ENCODE results near the gene GIMAP5.

DNA sequence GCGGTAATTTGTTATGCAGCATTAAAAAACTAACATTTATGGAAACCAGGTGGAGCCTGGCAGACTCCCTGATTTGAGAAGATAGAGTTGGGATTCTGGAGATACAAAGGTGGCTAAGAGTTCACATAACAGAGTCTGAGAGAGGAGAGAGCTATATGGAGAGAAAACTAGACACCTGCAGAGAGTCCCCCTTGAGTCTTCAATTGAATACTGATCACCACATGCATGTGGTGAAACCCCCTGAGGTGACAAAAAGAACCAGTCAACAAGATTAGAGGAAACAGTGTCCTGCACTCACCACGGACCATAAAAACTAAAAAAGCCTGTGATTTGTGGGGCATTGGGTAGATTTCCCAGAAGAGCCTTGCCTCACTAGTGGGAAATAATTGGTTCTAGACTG is 41.6 kb upstream of the GIMAP5 start:
- TF ChIP-seq EZH2 (IDR thresholded peaks at IDR 0.05; ENCODE audit: insufficient read depth, poor library complexity, severe bottlenecking), result no peak
- TF ChIP-seq EZH2phosphoT487 (IDR thresholded peaks at IDR 0.05; ENCODE audit: insufficient read depth, low read depth), result no peak

Measured in GM23248 (cell line).